Neural progenitor cell (in vitro differentiated cells): ENCODE data around the gene TEX35. TPM values are rescaled to one million over a fixed set of nuclear protein-coding genes. Genes with fewer than 3 reads are reported as not detected.
"Not testable (repeated sequence)": the region's sequence is repeated elsewhere in the genome, so short reads cannot be mapped to it uniquely, and the experiment has no call there.

Experiments
- DNase-seq: peaks from one replicate; pipeline ENCODE4 v3.0.0-alpha.2; 2016; ENCODE audit warnings: low spot score
- H2AFZ ChIP-seq: fragments of 200-600 bp; sonication (generic); replicated peaks from 2 replicates; pipeline ENCODE4 v1.6.1; 2016; ENCODE audit warnings: antibody characterized with exemption
- H3F3A ChIP-seq: fragments of 200-600 bp; sonication (generic); 2 replicates; pipeline ENCODE4 v1.6.1; 2016; ENCODE audit warnings: antibody characterized with exemption, low read depth
- H3K27ac ChIP-seq: fragments of 200-600 bp; sonication (generic); 2 replicates; pipeline ENCODE4 v1.5.1; 2016; ENCODE audit warnings: mild to moderate bottlenecking
- H3K27me3 ChIP-seq: fragments of 200-600 bp; sonication (generic); 2 replicates; pipeline ENCODE4 v1.6.1; 2016; ENCODE audit warnings: mild to moderate bottlenecking, moderate library complexity
- H3K36me3 ChIP-seq: fragments of 200-600 bp; sonication (generic); 2 replicates; pipeline ENCODE4 v1.5.1; 2016
- H3K4me1 ChIP-seq: fragments of 200-600 bp; sonication (generic); 2 replicates; pipeline ENCODE4 v1.6.1; 2016; ENCODE audit warnings: mixed run types
- H3K4me2 ChIP-seq: fragments of 200-600 bp; sonication (generic); 2 replicates; pipeline ENCODE4 v1.6.1; 2016
- H3K4me3 ChIP-seq: fragments of 200-600 bp; sonication (generic); 2 replicates; pipeline ENCODE4 v1.5.1; 2016
- H3K79me2 ChIP-seq: fragments of 200-600 bp; sonication (generic); 2 replicates; pipeline ENCODE4 v1.6.1; 2016; ENCODE audit warnings: low read depth
- H3K9ac ChIP-seq: fragments of 200-600 bp; sonication (generic); 2 replicates; pipeline ENCODE4 v1.6.1; 2016
- H3K9me3 ChIP-seq: fragments of 200-600 bp; sonication (generic); 2 replicates; pipeline ENCODE4 v1.5.1; 2016; ENCODE audit warnings: low read depth
- H4K20me1 ChIP-seq: fragments of 200-600 bp; sonication (generic); 2 replicates; pipeline ENCODE4 v1.6.1; 2016; ENCODE audit warnings: low read depth
- H3K27ac Mint-ChIP-seq: 3 replicates; pipeline ENCODE4 v1.8.0; 2021; ENCODE audit warnings: mixed read lengths
- H3K27me3 Mint-ChIP-seq: 2 replicates; pipeline ENCODE4 v1.8.0; 2022; ENCODE audit warnings: low read depth, mild to moderate bottlenecking, inconsistent platforms, moderate library complexity, mixed read lengths; ENCODE audit not compliant: insufficient read depth
- H3K36me3 Mint-ChIP-seq: 3 replicates; pipeline ENCODE4 v1.8.0; 2021; ENCODE audit warnings: mixed read lengths
- H3K4me1 Mint-ChIP-seq: 3 replicates; pipeline ENCODE4 v1.8.0; 2021; ENCODE audit warnings: mixed read lengths
- H3K4me3 Mint-ChIP-seq: 3 replicates; pipeline ENCODE4 v1.8.0; 2021; ENCODE audit warnings: mild to moderate bottlenecking, moderate library complexity, mixed read lengths
- H3K9me3 Mint-ChIP-seq: 3 replicates; pipeline ENCODE4 v1.8.0; 2020; ENCODE audit warnings: mixed read lengths
- EZH2 ChIP-seq: fragments of 200-600 bp; sonication (generic); IDR thresholded peaks from 2 replicates; pipeline ENCODE4 v1.6.1; 2017; ENCODE audit warnings: antibody characterized with exemption, mild to moderate bottlenecking, moderate library complexity
- EZH2phosphoT487 ChIP-seq: fragments of 200-600 bp; sonication (generic); IDR thresholded peaks from 2 replicates; pipeline ENCODE4 v1.6.1; 2017; ENCODE audit warnings: antibody characterized with exemption
- total RNA-seq: library from RNA; depleted of rRNA; stranded (reverse); fragments of >200 nt; gene quantifications from 2 replicates; pipeline ENCODE4 v1.2.3, GENCODE V29; 2015; ENCODE audit warnings: low replicate concordance
- TF ChIP-seq, protein P1 (sequence below): fragments of 200-600 bp; sonication (generic); IDR thresholded peaks from 2 replicates; pipeline ENCODE4 v1.5.1; 2017; ENCODE audit warnings: antibody characterized with exemption, mild to moderate bottlenecking

The TEX35 gene
- total RNA-seq, 1 donor from 2014 or later, result not detected

DNA sequence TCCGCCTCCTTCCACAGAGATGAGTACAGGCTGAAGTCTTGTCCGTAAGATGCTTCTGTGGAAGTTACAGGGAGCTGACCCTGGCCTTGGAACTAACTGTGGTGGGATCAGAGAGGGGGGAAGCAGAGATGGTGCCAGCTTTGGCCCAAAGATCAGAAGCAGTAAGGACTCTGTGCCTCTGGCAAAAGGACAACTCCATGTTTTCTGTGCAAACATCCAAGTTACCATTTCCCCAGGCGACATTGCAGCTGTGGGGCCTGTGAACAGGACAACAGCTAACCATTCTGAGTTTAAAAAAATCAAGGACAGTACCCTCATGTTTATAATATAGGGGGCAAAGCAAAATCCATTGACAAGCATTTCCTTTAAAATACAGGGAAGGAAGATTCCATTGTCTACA is 38.4 kb downstream of the TEX35 start:
- no peaks in the 10 kb centered on the region for H3F3A ChIP-seq
- TF ChIP-seq EZH2phosphoT487, result no peak
- no peak for TF ChIP-seq EZH2
- Mint-ChIP-seq H3K27me3 (peaks cover 7% of the 10 kb centered on the region), H3K4me1 (no peaks in the 10 kb centered on the region), H3K9me3 (peaks cover 26% of the 10 kb centered on the region), H3K36me3 (peaks cover 30% of the 10 kb centered on the region), H3K4me3 (no peak overlapping the region), H3K27ac (no peak overlapping the region)
- no peak overlapping the region for H3K4me2 ChIP-seq
- no peaks in the 10 kb centered on the region for H4K20me1 ChIP-seq
- no peak overlapping the region for H2AFZ ChIP-seq
- H3K79me2 ChIP-seq, result no peaks in the 10 kb centered on the region
- H3K4me3 ChIP-seq, result no peak overlapping the region
- DNase-seq, result no peak
- H3K27ac ChIP-seq, result no peak overlapping the region
- H3K9me3 ChIP-seq, result no peaks in the 10 kb centered on the region
- H3K9ac ChIP-seq, result no peak overlapping the region
- H3K27me3 ChIP-seq, result no peaks in the 10 kb centered on the region
- no peaks in the 10 kb centered on the region for H3K4me1 ChIP-seq
- H3K36me3 ChIP-seq, result no peaks in the 10 kb centered on the region

DNA sequence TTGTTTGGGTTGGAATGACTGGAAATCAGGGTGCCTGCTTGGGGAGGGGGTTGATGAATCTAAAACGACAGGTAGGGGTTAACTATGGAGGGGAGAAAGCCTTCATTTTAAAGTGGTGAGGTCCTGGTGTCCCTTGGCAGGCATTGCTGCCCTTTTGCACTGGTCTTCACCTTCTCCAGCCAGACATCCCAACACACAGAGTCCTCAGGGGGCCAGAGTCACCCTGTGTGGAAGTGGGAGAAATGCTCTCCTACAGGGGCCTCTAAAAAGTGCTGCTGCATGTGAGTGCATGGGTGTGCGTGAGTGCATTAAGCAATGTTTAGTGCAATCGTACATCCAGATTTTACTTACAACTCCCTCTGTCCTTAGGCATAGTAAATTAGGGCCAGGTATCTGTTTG is 39.0 kb downstream of the TEX35 start:
- no peaks in the 10 kb centered on the region for H3K27me3 ChIP-seq
- no peaks in the 10 kb centered on the region for H3K79me2 ChIP-seq
- no peaks in the 10 kb centered on the region for H3K36me3 ChIP-seq
- H3K4me3 ChIP-seq, result no peak overlapping the region
- H3F3A ChIP-seq, result no peaks in the 10 kb centered on the region
- no peak overlapping the region for H3K4me2 ChIP-seq
- H3K9me3 ChIP-seq, result no peaks in the 10 kb centered on the region
- Mint-ChIP-seq H3K4me3 (no peak overlapping the region), H3K4me1 (no peaks in the 10 kb centered on the region), H3K27ac (no peak overlapping the region), H3K36me3 (peaks cover 30% of the 10 kb centered on the region), H3K9me3 (peaks cover 26% of the 10 kb centered on the region), H3K27me3 (peaks cover 7% of the 10 kb centered on the region)
- no peak overlapping the region for H2AFZ ChIP-seq
- H4K20me1 ChIP-seq, result no peaks in the 10 kb centered on the region
- H3K27ac ChIP-seq, result no peak overlapping the region
- H3K4me1 ChIP-seq, result no peaks in the 10 kb centered on the region
- DNase-seq, result no peak
- TF ChIP-seq, protein P1, sequence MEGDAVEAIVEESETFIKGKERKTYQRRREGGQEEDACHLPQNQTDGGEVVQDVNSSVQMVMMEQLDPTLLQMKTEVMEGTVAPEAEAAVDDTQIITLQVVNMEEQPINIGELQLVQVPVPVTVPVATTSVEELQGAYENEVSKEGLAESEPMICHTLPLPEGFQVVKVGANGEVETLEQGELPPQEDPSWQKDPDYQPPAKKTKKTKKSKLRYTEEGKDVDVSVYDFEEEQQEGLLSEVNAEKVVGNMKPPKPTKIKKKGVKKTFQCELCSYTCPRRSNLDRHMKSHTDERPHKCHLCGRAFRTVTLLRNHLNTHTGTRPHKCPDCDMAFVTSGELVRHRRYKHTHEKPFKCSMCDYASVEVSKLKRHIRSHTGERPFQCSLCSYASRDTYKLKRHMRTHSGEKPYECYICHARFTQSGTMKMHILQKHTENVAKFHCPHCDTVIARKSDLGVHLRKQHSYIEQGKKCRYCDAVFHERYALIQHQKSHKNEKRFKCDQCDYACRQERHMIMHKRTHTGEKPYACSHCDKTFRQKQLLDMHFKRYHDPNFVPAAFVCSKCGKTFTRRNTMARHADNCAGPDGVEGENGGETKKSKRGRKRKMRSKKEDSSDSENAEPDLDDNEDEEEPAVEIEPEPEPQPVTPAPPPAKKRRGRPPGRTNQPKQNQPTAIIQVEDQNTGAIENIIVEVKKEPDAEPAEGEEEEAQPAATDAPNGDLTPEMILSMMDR, result no peak
- TF ChIP-seq EZH2 (no peak), EZH2phosphoT487 (no peak)
- no peak overlapping the region for H3K9ac ChIP-seq

DNA sequence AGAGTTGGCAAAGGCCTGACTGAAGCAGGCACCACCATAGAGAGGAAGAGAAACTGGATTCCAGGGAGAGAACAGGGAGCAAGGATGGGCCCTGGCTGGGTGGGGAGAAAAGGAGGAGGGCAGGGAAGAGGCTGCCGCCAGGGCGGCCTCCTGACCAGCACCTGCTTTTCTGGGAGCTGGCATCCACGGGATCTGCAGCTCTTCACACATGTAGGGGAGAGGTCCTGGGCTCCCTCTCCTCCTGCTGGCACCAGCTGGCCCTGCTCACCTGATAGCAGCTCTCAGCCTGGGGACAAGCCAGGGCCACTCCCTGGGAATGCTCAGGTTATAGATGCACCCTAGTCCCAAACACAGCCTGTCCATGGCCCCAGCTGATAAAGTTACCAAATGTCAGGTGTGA is 39.9 kb downstream of the TEX35 start:
- H4K20me1 ChIP-seq, result no peaks in the 10 kb centered on the region
- no peaks in the 10 kb centered on the region for H3K27me3 ChIP-seq
- no peaks in the 10 kb centered on the region for H3K36me3 ChIP-seq
- H3K4me2 ChIP-seq, result no peak overlapping the region
- Mint-ChIP-seq H3K27ac (no peak overlapping the region), H3K4me3 (no peak overlapping the region), H3K9me3 (peaks cover 26% of the 10 kb centered on the region), H3K27me3 (peaks cover 4% of the 10 kb centered on the region), H3K4me1 (no peaks in the 10 kb centered on the region), H3K36me3 (peaks cover 27% of the 10 kb centered on the region)
- H3K79me2 ChIP-seq, result no peaks in the 10 kb centered on the region
- H3K9me3 ChIP-seq, result no peaks in the 10 kb centered on the region
- H3K4me1 ChIP-seq, result peaks cover under 1% of the 10 kb centered on the region
- H3F3A ChIP-seq, result no peaks in the 10 kb centered on the region
- H3K27ac ChIP-seq, result no peak overlapping the region
- H3K9ac ChIP-seq, result no peak overlapping the region
- TF ChIP-seq EZH2phosphoT487 (no peak), EZH2 (no peak)
- TF ChIP-seq, protein P1, result no peak
- no peak overlapping the region for H3K4me3 ChIP-seq
- no peak overlapping the region for H2AFZ ChIP-seq
- DNase-seq, result no peak

DNA sequence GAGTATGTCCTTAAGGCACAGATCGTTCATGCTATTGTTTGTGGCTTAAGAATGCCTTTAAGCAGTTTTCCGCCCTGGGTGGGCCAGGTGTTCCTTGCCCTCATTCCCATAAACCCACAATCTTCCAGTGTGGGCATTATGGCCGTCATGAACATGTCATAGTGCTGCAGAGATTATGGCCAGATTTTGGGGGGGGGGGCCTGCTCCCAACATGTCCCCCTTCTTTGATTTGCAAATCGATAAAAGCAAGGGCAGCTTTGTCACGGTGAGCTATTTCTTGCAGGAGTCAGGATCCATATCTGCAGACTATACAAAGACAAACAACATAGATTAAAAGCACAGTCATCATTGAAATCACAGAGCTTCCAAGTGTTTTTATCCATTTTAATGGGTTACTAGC is 41.4 kb downstream of the TEX35 start:
- not testable (repeated sequence) for H3K9ac ChIP-seq, DNase-seq, H3F3A ChIP-seq, H3K27ac ChIP-seq, H3K27ac Mint-ChIP-seq, H3K4me2 ChIP-seq, H3K27me3 ChIP-seq, H3K4me3 Mint-ChIP-seq, H2AFZ ChIP-seq, H4K20me1 ChIP-seq, H3K9me3 ChIP-seq, H3K4me3 ChIP-seq, H3K4me1 ChIP-seq, H3K36me3 ChIP-seq, H3K27me3 Mint-ChIP-seq, H3K79me2 ChIP-seq
- Mint-ChIP-seq H3K36me3 (peaks cover 20% of the 10 kb centered on the region), H3K4me1 (peaks cover 11% of the 10 kb centered on the region), H3K9me3 (peaks cover 26% of the 10 kb centered on the region)

DNA sequence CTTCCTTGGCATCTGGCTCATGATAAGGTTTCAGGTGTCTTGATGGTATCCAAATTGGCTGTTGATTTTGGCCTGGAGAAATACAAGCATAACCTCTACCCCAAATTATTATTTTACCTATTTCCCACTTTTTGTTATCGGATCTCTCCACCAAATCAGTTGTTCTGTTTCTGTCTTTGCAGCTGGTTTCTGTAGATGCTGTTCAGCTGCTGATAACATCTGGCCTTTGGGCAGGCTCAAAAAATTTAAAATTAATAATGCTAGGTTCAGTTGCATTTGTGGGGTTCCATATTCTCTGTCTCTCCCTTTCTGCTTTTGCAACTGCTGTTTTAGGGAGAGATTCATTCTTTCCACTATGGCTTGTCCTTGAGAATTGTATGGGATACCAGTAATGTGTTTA is 42.7 kb downstream of the TEX35 start:
- not testable (repeated sequence) for H3K4me2 ChIP-seq, DNase-seq, H3K79me2 ChIP-seq, H3F3A ChIP-seq, H3K4me1 ChIP-seq, H3K4me3 Mint-ChIP-seq, H2AFZ ChIP-seq, H3K27ac Mint-ChIP-seq, H3K4me3 ChIP-seq, H3K36me3 ChIP-seq, H3K27me3 Mint-ChIP-seq, H3K27me3 ChIP-seq, H3K9ac ChIP-seq, H4K20me1 ChIP-seq, H3K27ac ChIP-seq, H3K9me3 ChIP-seq
- Mint-ChIP-seq H3K9me3 (peaks cover 29% of the 10 kb centered on the region), H3K36me3 (peaks cover 16% of the 10 kb centered on the region), H3K4me1 (peaks cover 17% of the 10 kb centered on the region)

DNA sequence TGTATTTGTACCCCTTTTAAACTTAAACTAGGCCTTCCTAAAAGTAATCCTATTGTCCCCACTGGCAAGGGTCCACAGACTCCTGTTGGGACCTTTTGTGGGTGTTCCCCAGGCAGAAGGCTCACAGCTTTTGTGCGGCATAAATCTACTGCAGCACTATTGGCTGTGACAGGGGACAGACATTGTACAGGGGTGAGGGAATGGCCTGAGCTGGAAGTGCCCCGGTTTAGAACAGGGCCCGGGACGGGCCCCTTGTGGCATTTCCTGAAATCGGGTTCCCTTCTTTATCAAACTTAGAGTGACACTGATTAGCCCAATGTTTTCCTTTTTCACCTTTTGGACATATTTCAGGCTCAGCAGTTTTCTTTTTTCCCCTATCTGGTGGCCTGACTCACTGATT is 45.9 kb downstream of the TEX35 start:
- H2AFZ ChIP-seq, H3K27me3 Mint-ChIP-seq, H3K36me3 Mint-ChIP-seq, H4K20me1 ChIP-seq, H3K27ac Mint-ChIP-seq, DNase-seq, H3K27ac ChIP-seq, H3K4me2 ChIP-seq, H3K9ac ChIP-seq, H3F3A ChIP-seq, H3K9me3 ChIP-seq, H3K79me2 ChIP-seq, H3K36me3 ChIP-seq, H3K27me3 ChIP-seq, H3K4me3 ChIP-seq, H3K4me1 ChIP-seq: not testable (repeated sequence)
- peak overlapping the region; percentile 2 for H3K4me3 Mint-ChIP-seq
- H3K9me3 Mint-ChIP-seq, result peaks cover 19% of the 10 kb centered on the region
- peaks cover 17% of the 10 kb centered on the region for H3K4me1 Mint-ChIP-seq
